Heart left ventricle (tissue), 13 donors: ENCODE data around the gene ARMCX5.

Experiments
- CTCF ChIP-seq, 12 donors: fragments of 200-600 bp; sonication (generic) in 4 of 12; IDR thresholded peaks; one replicate each; pipeline versions ENCODE4 v1.5.0 to v1.8.0; 2018 to 2022; ENCODE audit warnings: antibody characterized with exemption in 12 of 12, mild to moderate bottlenecking in 5 of 12
- POLR2A ChIP-seq, 2 donors: fragments of 450-650 bp; IDR thresholded peaks; one replicate each; pipeline ENCODE4 v1.6.1; 2017; ENCODE audit warnings: antibody characterized with exemption in 2 of 2, mild to moderate bottlenecking in 2 of 2, moderate library complexity in 2 of 2
- donor health status: ischemic (EF 13 %, LVEDD 7.1; RV severe dilation, severe dysfunction).
- donor health status: DM: no; HTN: yes; CAD: no.
- donor health status: DM: no; HTN: no; CAD: no.
- donor health status: ischemic (EF 25% LVEDD 6.9; RV normal size, moderate dysfunction).
- donor health status: ischemic (EF 25% LVEDD 5.7; RV mildly dilated, moderate dysfunction).
- donor health status: ischemic (EF 35%, LVEDD 5.7; RV mildly dilated, moderate dysfunction).
- donor health status: nonischemic (EF 11% LVEDD 7.7; RV severe dilation, severe dysfunction).
- donor health status: DM: yes; HTN: yes; CAD: no.
- donor health status: PGD.
- donor health status: ischemic (EF 29% LVEDD 5.4; RV normal size, mild dysfunction).
- donor health status: nonischemic (EF 23%, LVEDD 6.1; RV moderate dilation, normal function).

- TF ChIP-seq CTCF (IDR thresholded peaks at IDR 0.05) (no peak), POLR2A (IDR thresholded peaks at IDR 0.05) (no peak)
Observed at GRCh38 chrX:102593367-102593766, 5.9 kb upstream of the ARMCX5 start.
